ENCODE data around the gene KCNJ6. TPM values are rescaled to one million over a fixed set of nuclear protein-coding genes. Genes with fewer than 3 reads are reported as not detected.
"Not testable (repeated sequence)": the region's sequence is repeated elsewhere in the genome, so short reads cannot be mapped to it uniquely, and the experiment has no call there.

The KCNJ6 gene
- total RNA-seq, 1 donor from 2014 or later = 2.6 TPM

- Histone ChIP-seq H3K27ac (ENCODE audit: low read depth, low read length) (no peak overlapping the region), H3K9ac (ENCODE audit: low read length) (no peak overlapping the region), H3K79me2 (ENCODE audit: insufficient read depth, low read length) (no peaks in the 10 kb centered on the region), H3K36me3 (ENCODE audit: insufficient read depth, low read length) (no peaks in the 10 kb centered on the region), H3K27me3 (ENCODE audit: insufficient read depth, low read length) (peaks cover 28% of the 10 kb centered on the region), H3K9me3 (ENCODE audit: insufficient read depth, low read depth, low read length) (no peaks in the 10 kb centered on the region), H2AFZ (ENCODE audit: low read depth, low read length) (no peak overlapping the region), H3K4me1 (ENCODE audit: insufficient read depth, low read length) (peaks cover 1% of the 10 kb centered on the region), H3K4me2 (ENCODE audit: low read length) (no peak overlapping the region), H3K4me3 (ENCODE audit: insufficient read depth, low read depth, low read length) (no peak overlapping the region), H4K20me1 (ENCODE audit: insufficient read depth, low read length) (no peaks in the 10 kb centered on the region)
- DNase-seq (ENCODE audit: low read depth) (no peak), FAIRE-seq (no peak)
- TF ChIP-seq CTCF (IDR thresholded peaks at IDR 0.05; ENCODE audit: insufficient read depth, low read depth, low read length) (no peak), EZH2 (IDR thresholded peaks at IDR 0.05; ENCODE audit: insufficient read depth, low read length) (no peak)
- Mint-ChIP-seq H3K4me1 (ENCODE audit: low read depth, unreplicated experiment) (peaks cover 8% of the 10 kb centered on the region), H3K9me3 (ENCODE audit: unreplicated experiment) (peaks cover 3% of the 10 kb centered on the region), H3K4me3 (ENCODE audit: unreplicated experiment) (no peak overlapping the region), H3K27ac (ENCODE audit: unreplicated experiment) (no peak overlapping the region), H3K27me3 (ENCODE audit: low read depth, unreplicated experiment) (peaks cover 4% of the 10 kb centered on the region), H3K36me3 (ENCODE audit: low read depth, unreplicated experiment) (no peaks in the 10 kb centered on the region)
These were observed 263.1 kb downstream of the KCNJ6 start for GRCh38 chr21:37653201-37653600.

GRCh38 chr21:37647781-37648180, 268.5 kb downstream of the KCNJ6 start:
- Histone ChIP-seq H3K36me3 (ENCODE audit: insufficient read depth, low read length) (no peaks in the 10 kb centered on the region), H3K4me1 (ENCODE audit: insufficient read depth, low read length) (no peaks in the 10 kb centered on the region), H3K79me2 (ENCODE audit: insufficient read depth, low read length) (no peaks in the 10 kb centered on the region), H3K9me3 (ENCODE audit: insufficient read depth, low read depth, low read length) (no peaks in the 10 kb centered on the region), H3K9ac (ENCODE audit: low read length) (no peak overlapping the region), H3K4me3 (ENCODE audit: insufficient read depth, low read depth, low read length) (no peak overlapping the region), H3K27me3 (ENCODE audit: insufficient read depth, low read length) (peaks cover 12% of the 10 kb centered on the region), H4K20me1 (ENCODE audit: insufficient read depth, low read length) (no peaks in the 10 kb centered on the region), H3K4me2 (ENCODE audit: low read length) (no peak overlapping the region), H3K27ac (ENCODE audit: low read depth, low read length) (no peak overlapping the region), H2AFZ (ENCODE audit: low read depth, low read length) (no peak overlapping the region)
- FAIRE-seq (no peak), DNase-seq (ENCODE audit: low read depth) (no peak)
- no peaks in the 10 kb centered on the region for H3K4me1 Mint-ChIP-seq (ENCODE audit: low read depth, unreplicated experiment)
- H3K9me3 Mint-ChIP-seq (ENCODE audit: unreplicated experiment) = peaks cover 3% of the 10 kb centered on the region
- peaks cover 5% of the 10 kb centered on the region for H3K27me3 Mint-ChIP-seq (ENCODE audit: low read depth, unreplicated experiment)
- no peaks in the 10 kb centered on the region for H3K36me3 Mint-ChIP-seq (ENCODE audit: low read depth, unreplicated experiment)
- TF ChIP-seq EZH2 (IDR thresholded peaks at IDR 0.05; ENCODE audit: insufficient read depth, low read length) (no peak), CTCF (IDR thresholded peaks at IDR 0.05; ENCODE audit: insufficient read depth, low read depth, low read length) (no peak)
- no peak overlapping the region for H3K27ac Mint-ChIP-seq (ENCODE audit: unreplicated experiment)
- H3K4me3 Mint-ChIP-seq (ENCODE audit: unreplicated experiment) = no peak overlapping the region

- H3K9me3 Mint-ChIP-seq (ENCODE audit: unreplicated experiment); H3K4me3 Mint-ChIP-seq (ENCODE audit: unreplicated experiment); H3K36me3 ChIP-seq (ENCODE audit: insufficient read depth, low read length); H3K4me1 ChIP-seq (ENCODE audit: insufficient read depth, low read length); H3K79me2 ChIP-seq (ENCODE audit: insufficient read depth, low read length); H3K27ac Mint-ChIP-seq (ENCODE audit: unreplicated experiment); H3K27me3 Mint-ChIP-seq (ENCODE audit: low read depth, unreplicated experiment); H3K9ac ChIP-seq (ENCODE audit: low read length); H3K4me3 ChIP-seq (ENCODE audit: insufficient read depth, low read depth, low read length); FAIRE-seq; H2AFZ ChIP-seq (ENCODE audit: low read depth, low read length); H3K4me2 ChIP-seq (ENCODE audit: low read length); H4K20me1 ChIP-seq (ENCODE audit: insufficient read depth, low read length); DNase-seq (ENCODE audit: low read depth); H3K36me3 Mint-ChIP-seq (ENCODE audit: low read depth, unreplicated experiment); H3K27ac ChIP-seq (ENCODE audit: low read depth, low read length); H3K4me1 Mint-ChIP-seq (ENCODE audit: low read depth, unreplicated experiment); H3K9me3 ChIP-seq (ENCODE audit: insufficient read depth, low read depth, low read length); H3K27me3 ChIP-seq (ENCODE audit: insufficient read depth, low read length): not testable (repeated sequence)
These were observed 269.5 kb downstream of the KCNJ6 start for GRCh38 chr21:37646761-37647160.

Data from astrocyte (in vitro differentiated cells and primary cell).